ENCODE results near the gene ZNF683. TPM values are rescaled to one million over a fixed set of nuclear protein-coding genes. Genes with fewer than 3 reads are reported as not detected.
A peak's percentile ranks its signal among the peaks of the same experiment; 100 is the strongest.
"Not testable (repeated sequence)": the region's sequence is repeated elsewhere in the genome, so short reads cannot be mapped to it uniquely, and the experiment has no call there.

The ZNF683 gene
- polyA plus RNA-seq, 4 donors, result 0.06 TPM; not detected in 3

- DNase-seq (ENCODE audit: low read depth in 4 of 4, low spot score in 3 of 4), result no peak
Measured at GRCh38 chr1:26340047-26340481, 32.5 kb downstream of the ZNF683 start.

GRCh38 chr1:26338670-26339069 lies 33.9 kb downstream of the ZNF683 start:
- DNase-seq (ENCODE audit: low read depth in 4 of 4, low spot score in 3 of 4), result no peak

GRCh38 chr1:26337625-26338024 lies 34.9 kb downstream of the ZNF683 start:
- DNase-seq (ENCODE audit: low read depth in 4 of 4, low spot score in 3 of 4), result no peak

GRCh38 chr1:26337206-26337535 lies 35.4 kb downstream of the ZNF683 start:
- no peak for DNase-seq (ENCODE audit: low read depth in 4 of 4, low spot score in 3 of 4)

- DNase-seq (ENCODE audit: low read depth in 4 of 4, low spot score in 3 of 4), result peak in 2 of 4 donors; percentile 35
Measured at GRCh38 chr1:26336477-26337205, 35.9 kb downstream of the ZNF683 start.

GRCh38 chr1:26335774-26336476 lies 36.6 kb downstream of the ZNF683 start:
- DNase-seq (ENCODE audit: low read depth in 4 of 4, low spot score in 3 of 4), result no peak

- DNase-seq (ENCODE audit: low read depth in 4 of 4, low spot score in 3 of 4), result not testable (repeated sequence)
Measured at GRCh38 chr1:26333312-26333711, 39.2 kb downstream of the ZNF683 start.

GRCh38 chr1:26330276-26330675 lies 42.3 kb downstream of the ZNF683 start:
- DNase-seq (ENCODE audit: low read depth in 4 of 4, low spot score in 3 of 4), result no peak

GRCh38 chr1:26329380-26329779 lies 43.2 kb downstream of the ZNF683 start:
- DNase-seq (ENCODE audit: low read depth in 4 of 4, low spot score in 3 of 4), result not testable (repeated sequence)

GRCh38 chr1:26328597-26328996 lies 44.0 kb downstream of the ZNF683 start:
- no peak for DNase-seq (ENCODE audit: low read depth in 4 of 4, low spot score in 3 of 4)

- DNase-seq (ENCODE audit: low read depth in 4 of 4, low spot score in 3 of 4), result no peak
Measured at GRCh38 chr1:26327956-26328362, 44.6 kb downstream of the ZNF683 start.

- no peak for DNase-seq (ENCODE audit: low read depth in 4 of 4, low spot score in 3 of 4)
Measured at GRCh38 chr1:26324550-26324949, 48.0 kb downstream of the ZNF683 start.

- DNase-seq (ENCODE audit: low read depth in 4 of 4, low spot score in 3 of 4), result no peak
Measured at GRCh38 chr1:26323382-26323781, 49.2 kb downstream of the ZNF683 start.

GRCh38 chr1:26322042-26322331 lies 50.6 kb downstream of the ZNF683 start:
- DNase-seq (ENCODE audit: low read depth in 4 of 4, low spot score in 3 of 4), result no peak

GRCh38 chr1:26321315-26322041 lies 51.1 kb downstream of the ZNF683 start:
- peak in 3 of 4 donors; percentile 60 to 72 (median 66) for DNase-seq (ENCODE audit: low read depth in 4 of 4, low spot score in 3 of 4)

- no peak for DNase-seq (ENCODE audit: low read depth in 4 of 4, low spot score in 3 of 4)
Measured at GRCh38 chr1:26320896-26321295, 51.7 kb downstream of the ZNF683 start.

- no peak for DNase-seq (ENCODE audit: low read depth in 4 of 4, low spot score in 3 of 4)
Measured at GRCh38 chr1:26318338-26319064, 54.0 kb downstream of the ZNF683 start.

GRCh38 chr1:26317612-26318337 lies 54.8 kb downstream of the ZNF683 start, which contains the start of gene CD52:
TSS of gene CD52 (plus strand) at chr1:26317958. CDS start at chr1:26318018, 60 bp downstream.
- DNase-seq (ENCODE audit: low read depth in 4 of 4, low spot score in 3 of 4), result no peak

GRCh38 chr1:26317146-26317545 lies 55.4 kb downstream of the ZNF683 start:
- DNase-seq (ENCODE audit: low read depth in 4 of 4, low spot score in 3 of 4), result no peak
